ENCODE measurements around the gene SLC9A9.

SLC9A9 gene

DNA sequence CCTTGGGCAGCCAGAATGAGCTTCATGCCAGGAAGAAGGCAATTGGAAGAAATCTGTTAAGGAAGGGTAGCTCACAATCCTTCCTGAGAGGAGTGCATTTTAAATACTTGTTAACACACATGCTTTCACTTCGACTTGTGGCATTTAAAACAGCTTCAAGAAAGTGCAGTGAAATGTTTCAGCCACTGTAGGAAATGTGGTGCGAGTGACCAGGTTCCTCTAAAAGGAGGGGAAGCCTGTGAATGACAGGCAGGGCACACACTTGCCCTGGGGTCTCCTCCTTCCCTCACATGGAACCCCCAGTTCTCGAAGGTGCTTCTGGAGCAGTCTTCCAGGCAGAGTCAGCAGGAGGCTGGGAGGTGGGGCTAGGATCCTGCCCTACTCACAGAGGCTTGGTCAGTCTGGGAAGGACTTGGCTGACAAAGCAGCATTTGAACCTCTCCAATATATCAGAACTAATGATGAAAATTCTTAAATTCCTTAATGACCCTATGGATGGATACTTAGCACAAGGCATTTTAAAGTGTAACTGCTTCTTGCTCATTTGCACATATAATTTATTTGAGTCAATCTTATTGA, 370.1 kb downstream of the SLC9A9 start:
- TF ChIP-seq OSR1 (CRISPR knock-in tag; IDR thresholded peaks at IDR 0.05) (no peak), TSHZ2 (CRISPR knock-in tag; IDR thresholded peaks at IDR 0.05) (no peak)
- ATAC-seq: no peak

GRCh38 chr3:143476965-143477640, 371.2 kb downstream of the SLC9A9 start:
- no peak for ATAC-seq
- TF ChIP-seq, protein P1, sequence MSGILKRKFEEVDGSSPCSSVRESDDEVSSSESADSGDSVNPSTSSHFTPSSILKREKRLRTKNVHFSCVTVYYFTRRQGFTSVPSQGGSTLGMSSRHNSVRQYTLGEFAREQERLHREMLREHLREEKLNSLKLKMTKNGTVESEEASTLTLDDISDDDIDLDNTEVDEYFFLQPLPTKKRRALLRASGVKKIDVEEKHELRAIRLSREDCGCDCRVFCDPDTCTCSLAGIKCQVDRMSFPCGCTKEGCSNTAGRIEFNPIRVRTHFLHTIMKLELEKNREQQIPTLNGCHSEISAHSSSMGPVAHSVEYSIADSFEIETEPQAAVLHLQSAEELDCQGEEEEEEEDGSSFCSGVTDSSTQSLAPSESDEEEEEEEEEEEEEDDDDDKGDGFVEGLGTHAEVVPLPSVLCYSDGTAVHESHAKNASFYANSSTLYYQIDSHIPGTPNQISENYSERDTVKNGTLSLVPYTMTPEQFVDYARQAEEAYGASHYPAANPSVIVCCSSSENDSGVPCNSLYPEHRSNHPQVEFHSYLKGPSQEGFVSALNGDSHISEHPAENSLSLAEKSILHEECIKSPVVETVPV (CRISPR knock-in tag; IDR thresholded peaks at IDR 0.05): no peak
- no peak for TF ChIP-seq OSR1 (CRISPR knock-in tag; IDR thresholded peaks at IDR 0.05)
- TF ChIP-seq, protein P2, sequence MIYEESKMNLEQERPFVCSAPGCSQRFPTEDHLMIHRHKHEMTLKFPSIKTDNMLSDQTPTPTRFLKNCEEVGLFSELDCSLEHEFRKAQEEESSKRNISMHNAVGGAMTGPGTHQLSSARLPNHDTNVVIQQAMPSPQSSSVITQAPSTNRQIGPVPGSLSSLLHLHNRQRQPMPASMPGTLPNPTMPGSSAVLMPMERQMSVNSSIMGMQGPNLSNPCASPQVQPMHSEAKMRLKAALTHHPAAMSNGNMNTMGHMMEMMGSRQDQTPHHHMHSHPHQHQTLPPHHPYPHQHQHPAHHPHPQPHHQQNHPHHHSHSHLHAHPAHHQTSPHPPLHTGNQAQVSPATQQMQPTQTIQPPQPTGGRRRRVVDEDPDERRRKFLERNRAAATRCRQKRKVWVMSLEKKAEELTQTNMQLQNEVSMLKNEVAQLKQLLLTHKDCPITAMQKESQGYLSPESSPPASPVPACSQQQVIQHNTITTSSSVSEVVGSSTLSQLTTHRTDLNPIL (CRISPR knock-in tag; IDR thresholded peaks at IDR 0.05; ENCODE audit: low read depth): no peak
- no peak for TF ChIP-seq ESRRG (CRISPR knock-in tag; IDR thresholded peaks at IDR 0.05)
- no peak for TF ChIP-seq PATZ1 (CRISPR knock-in tag; IDR thresholded peaks at IDR 0.05; ENCODE audit: borderline replicate concordance)
- no peak for TF ChIP-seq ZFP30 (CRISPR knock-in tag; IDR thresholded peaks at IDR 0.05)
- TF ChIP-seq TSHZ2 (CRISPR knock-in tag; IDR thresholded peaks at IDR 0.05): no peak
- no peak for TF ChIP-seq ZNF565 (CRISPR knock-in tag; conservative IDR thresholded peaks at IDR 0.05; ENCODE audit: low read depth)
- no peak for TF ChIP-seq ZNF70 (CRISPR knock-in tag; IDR thresholded peaks at IDR 0.05)
- TF ChIP-seq POU6F1 (CRISPR knock-in tag; IDR thresholded peaks at IDR 0.05; ENCODE audit: borderline replicate concordance, low read depth): no peak
- no peak for TF ChIP-seq CSDC2 (CRISPR knock-in tag; IDR thresholded peaks at IDR 0.05)
- no peak for TF ChIP-seq ZNF8 (CRISPR knock-in tag; IDR thresholded peaks at IDR 0.05)
- TF ChIP-seq TOX (CRISPR knock-in tag; IDR thresholded peaks at IDR 0.05; ENCODE audit: borderline replicate concordance): no peak
- TF ChIP-seq PPARA (CRISPR knock-in tag; IDR thresholded peaks at IDR 0.05; ENCODE audit: borderline replicate concordance): no peak

- no peak for ATAC-seq
Observed at GRCh38 chr3:143475981-143476380, 372.3 kb downstream of the SLC9A9 start.

More at GRCh38 chr3:143475981-143476380, 372.3 kb downstream of the SLC9A9 start:
- TF ChIP-seq POU6F1 (CRISPR knock-in tag; IDR thresholded peaks at IDR 0.05; ENCODE audit: borderline replicate concordance, low read depth): no peak
- TF ChIP-seq PATZ1 (CRISPR knock-in tag; IDR thresholded peaks at IDR 0.05; ENCODE audit: borderline replicate concordance): no peak
- no peak for TF ChIP-seq TOX (CRISPR knock-in tag; IDR thresholded peaks at IDR 0.05; ENCODE audit: borderline replicate concordance)
- no peak for TF ChIP-seq ZNF565 (CRISPR knock-in tag; conservative IDR thresholded peaks at IDR 0.05; ENCODE audit: low read depth)
- TF ChIP-seq ISL1 (CRISPR knock-in tag; IDR thresholded peaks at IDR 0.05): no peak
- no peak for TF ChIP-seq CSDC2 (CRISPR knock-in tag; IDR thresholded peaks at IDR 0.05)
- TF ChIP-seq SNAI2 (CRISPR knock-in tag; IDR thresholded peaks at IDR 0.05): no peak
- no peak for TF ChIP-seq ESRRG (CRISPR knock-in tag; IDR thresholded peaks at IDR 0.05)
- TF ChIP-seq, protein P2 (CRISPR knock-in tag; IDR thresholded peaks at IDR 0.05; ENCODE audit: low read depth): no peak
- TF ChIP-seq ZFP3 (CRISPR knock-in tag; IDR thresholded peaks at IDR 0.05): no peak
